NT2/D1 (cell line): ENCODE data around the gene UBE2L6.

ENCODE experiments used
- DNase-seq: peaks from one replicate; pipeline ENCODE4 v3.0.0-alpha.2; 2011; ENCODE audit warnings: low read depth, low spot score
- H3K27me3 ChIP-seq: 2 replicates; pipeline ENCODE4 v1.6.0; 2011; ENCODE audit warnings: mild to moderate bottlenecking; ENCODE audit not compliant: insufficient read length, insufficient read depth
- H3K36me3 ChIP-seq: 2 replicates; pipeline ENCODE4 v1.6.1; 2011; ENCODE audit warnings: mild to moderate bottlenecking, low read length, mixed read lengths; ENCODE audit not compliant: insufficient read depth, insufficient read length
- H3K4me1 ChIP-seq: 2 replicates; pipeline ENCODE4 v1.5.1; 2011; ENCODE audit not compliant: insufficient read depth, insufficient read length
- H3K4me3 ChIP-seq: 2 replicates; pipeline ENCODE4 v1.5.1; 2011; ENCODE audit warnings: low read depth; ENCODE audit not compliant: insufficient read length
- H3K9ac ChIP-seq: 2 replicates; pipeline ENCODE4 v1.6.0; 2011; ENCODE audit warnings: low read depth; ENCODE audit not compliant: insufficient read length
- H3K9me3 ChIP-seq: 2 replicates; pipeline ENCODE4 v1.5.1; 2011; ENCODE audit warnings: mild to moderate bottlenecking, low read length; ENCODE audit not compliant: insufficient read depth
- SUZ12 ChIP-seq: IDR thresholded peaks from 2 replicates; pipeline ENCODE4 v1.6.1; 2011; ENCODE audit not compliant: insufficient read length, insufficient read depth; ENCODE audit errors: extremely low read depth
- YY1 ChIP-seq: IDR thresholded peaks from 2 replicates; pipeline ENCODE4 v1.6.1; 2011; ENCODE audit not compliant: insufficient read length, insufficient read depth
- ZNF274 ChIP-seq: IDR thresholded peaks from 2 replicates; pipeline ENCODE4 v1.6.1; 2011; ENCODE audit warnings: mild to moderate bottlenecking, low read depth, low read length

The UBE2L6 gene

GRCh38 chr11:57601297-57601696 is 33.8 kb upstream of the UBE2L6 start:
- peak; percentile 18 for DNase-seq
- TF ChIP-seq ZNF274, result no peak
- H3K9ac ChIP-seq, result no peak overlapping the region
- no peaks in the 10 kb centered on the region for H3K9me3 ChIP-seq
- H3K36me3 ChIP-seq, result peaks cover 3% of the 10 kb centered on the region
- H3K27me3 ChIP-seq, result no peaks in the 10 kb centered on the region
- no peak overlapping the region for H3K4me3 ChIP-seq
- peaks cover 3% of the 10 kb centered on the region for H3K4me1 ChIP-seq

DNA sequence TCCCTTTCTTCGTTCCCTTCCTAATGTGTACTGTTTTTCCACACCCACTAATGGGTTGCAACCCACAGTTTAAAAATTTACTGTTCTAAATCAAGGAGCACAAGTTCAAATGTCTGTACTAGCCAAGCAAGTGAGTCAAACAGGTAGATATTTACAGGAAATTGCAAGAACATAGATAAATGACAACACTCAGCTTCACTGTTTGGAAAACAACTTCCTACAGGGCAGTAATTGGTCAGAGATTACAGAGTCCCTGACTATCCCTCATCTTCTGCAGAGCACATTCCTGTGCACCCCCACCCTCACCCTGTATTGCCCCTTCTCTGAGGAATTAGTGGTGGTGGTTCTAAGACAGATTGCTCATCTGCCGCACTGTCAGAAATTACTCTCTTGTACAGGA is 31.9 kb upstream of the UBE2L6 start:
- H3K4me3 ChIP-seq, result no peak overlapping the region
- no peak for TF ChIP-seq ZNF274
- TF ChIP-seq SUZ12, result no peak
- no peak for TF ChIP-seq YY1

DNA sequence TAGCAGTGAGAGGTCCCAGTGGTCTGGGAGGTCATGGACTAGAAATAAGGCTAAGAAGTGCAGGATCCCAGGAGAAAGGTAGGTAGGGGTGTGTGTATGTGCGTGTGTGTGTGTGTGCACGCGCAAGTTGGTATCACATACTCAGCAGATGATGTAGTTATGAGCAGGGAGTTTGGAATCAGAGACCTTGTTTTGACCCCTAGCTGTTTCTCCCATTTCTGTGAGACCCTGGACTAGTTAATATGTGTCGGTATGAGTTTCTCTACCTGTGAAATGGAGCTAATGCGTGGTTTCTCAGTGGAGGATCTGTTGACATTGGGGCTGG is 31.3 kb upstream of the UBE2L6 start:
- Histone ChIP-seq H3K4me3 (peak overlapping the region; percentile 52), H3K9ac (peak overlapping the region; percentile 34)
- TF ChIP-seq YY1 (no peak), SUZ12 (no peak), ZNF274 (no peak)

More for the DNA sequence above, 31.9 kb upstream of the UBE2L6 start:
- H3K36me3 ChIP-seq, result no peaks in the 10 kb centered on the region
- no peaks in the 10 kb centered on the region for H3K27me3 ChIP-seq
- no peak overlapping the region for H3K9ac ChIP-seq
- peaks cover 3% of the 10 kb centered on the region for H3K4me1 ChIP-seq
- no peak for DNase-seq
- no peaks in the 10 kb centered on the region for H3K9me3 ChIP-seq

GRCh38 chr11:57597916-57598830 is 30.7 kb upstream of the UBE2L6 start:
- Histone ChIP-seq H3K4me3 (peak overlapping the region; percentile 52), H3K9ac (peak overlapping the region; percentile 79), H3K36me3 (no peaks in the 10 kb centered on the region)

More for the DNA sequence above, 31.3 kb upstream of the UBE2L6 start:
- no peak for DNase-seq
- H3K4me1 ChIP-seq, result peaks cover 3% of the 10 kb centered on the region
- no peaks in the 10 kb centered on the region for H3K9me3 ChIP-seq
- no peaks in the 10 kb centered on the region for H3K27me3 ChIP-seq
- H3K36me3 ChIP-seq, result no peaks in the 10 kb centered on the region

GRCh38 chr11:57597461-57597915 is 30.0 kb upstream of the UBE2L6 start, which contains the start of gene SERPING1:
TSS of gene SERPING1 (plus strand) at chr11:57597685. CDS start at chr11:57598271, 586 bp downstream.
- no peak for DNase-seq
- Histone ChIP-seq H3K36me3 (no peaks in the 10 kb centered on the region), H3K9me3 (no peaks in the 10 kb centered on the region), H3K9ac (peak within 1 kb of the TSS; percentile 79), H3K27me3 (peaks cover 2% of the 10 kb centered on the region), H3K4me3 (peak within 1 kb of the TSS; percentile 52), H3K4me1 (peaks cover 3% of the 10 kb centered on the region)
- TF ChIP-seq SUZ12, result no peak
- no peak for TF ChIP-seq YY1
- TF ChIP-seq ZNF274, result no peak

More at GRCh38 chr11:57597916-57598830, 30.7 kb upstream of the UBE2L6 start:
- DNase-seq, result peak; percentile 77
- Histone ChIP-seq H3K9me3 (no peaks in the 10 kb centered on the region), H3K27me3 (no peaks in the 10 kb centered on the region), H3K4me1 (peaks cover 3% of the 10 kb centered on the region)
- TF ChIP-seq YY1, result no peak
- no peak for TF ChIP-seq SUZ12
- no peak for TF ChIP-seq ZNF274

DNA sequence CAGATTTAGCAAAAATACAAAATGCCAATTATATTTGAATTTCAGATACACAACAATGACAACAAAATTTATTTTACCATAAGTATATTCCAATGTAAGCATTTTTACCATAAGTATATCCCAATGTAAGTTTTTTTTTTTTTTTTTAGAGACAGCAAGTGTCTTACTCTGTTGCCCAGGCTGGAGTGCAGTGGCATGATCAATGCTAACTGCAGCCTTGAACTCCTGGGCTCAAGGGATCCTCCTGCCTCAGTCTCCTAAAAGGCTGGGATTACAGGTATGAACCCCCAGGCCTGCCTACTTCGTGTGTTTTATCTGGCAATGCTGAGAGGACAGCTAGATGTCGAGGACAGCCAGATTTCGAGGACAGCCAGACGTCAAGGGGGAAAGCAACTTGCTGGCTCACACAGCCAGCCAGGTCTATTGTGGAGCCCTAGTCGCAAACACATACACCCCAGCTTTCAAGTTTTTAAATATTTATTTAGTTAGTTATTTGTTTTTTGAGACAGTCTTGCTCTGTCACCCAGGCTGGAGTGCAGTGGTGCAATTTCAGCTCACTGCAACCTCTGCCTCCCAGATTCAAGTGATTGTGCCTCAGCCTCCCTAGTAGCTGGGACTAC is 28.9 kb upstream of the UBE2L6 start:
- H3K4me3 ChIP-seq, result no peak overlapping the region
- no peak for TF ChIP-seq ZNF274
- TF ChIP-seq SUZ12, result no peak
- TF ChIP-seq YY1, result no peak
- no peaks in the 10 kb centered on the region for H3K4me1 ChIP-seq
- no peaks in the 10 kb centered on the region for H3K9me3 ChIP-seq
- no peaks in the 10 kb centered on the region for H3K36me3 ChIP-seq
- no peak for DNase-seq
- H3K27me3 ChIP-seq, result peaks cover 2% of the 10 kb centered on the region
- H3K9ac ChIP-seq, result no peak overlapping the region
